ENCODE measurements around the gene TTLL9.

Gene TTLL9

GRCh38 chr20:31991339-31991705 is 120.9 kb downstream of the TTLL9 start:
- no peak for TF ChIP-seq CTCF (IDR thresholded peaks at IDR 0.05; ENCODE audit: control extremely low read depth, extremely low read depth, low read depth, missing control alignments)
- ChIA-PET POLR2A (no interaction called here), CTCF (interaction anchor here (1.4 to 2.3 kb wide), 2 partner anchors 39 to 40 kb away, joined by 5 to 10 read pairs; partner anchors contain the start of gene PDRG1)
- no peak for DNase-seq (ENCODE audit: extremely low spot score)

GRCh38 chr20:31992086-31992485 is 121.7 kb downstream of the TTLL9 start:
- CTCF ChIA-PET: no interaction called here
- POLR2A ChIA-PET: no interaction called here
- no peak for TF ChIP-seq CTCF (IDR thresholded peaks at IDR 0.05; ENCODE audit: control extremely low read depth, extremely low read depth, low read depth, missing control alignments)
- DNase-seq (ENCODE audit: extremely low spot score): no peak

Data from GM10248 (cell line).